G401 (cell line): ENCODE data around the gene ZBTB8OS. TPM values are rescaled to one million over a fixed set of nuclear protein-coding genes. Genes with fewer than 3 reads are reported as not detected.
"Not testable (repeated sequence)": the region's sequence is repeated elsewhere in the genome, so short reads cannot be mapped to it uniquely, and the experiment has no call there.

ENCODE experiments used
- DNase-seq: peaks from one replicate; pipeline ENCODE4 v3.0.0-alpha.2; 2015; ENCODE audit warnings: low spot score
- in situ Hi-C: cut with HindIII; loops from 2 replicates; pipeline ENCODE4 v1.10.0; 2016; ENCODE audit warnings: low sequenced_read_pairs, mixed read lengths
- total RNA-seq: library from RNA; depleted of rRNA; stranded (reverse); fragments of >200 nt; shearing (Covaris generic); gene quantifications from 2 replicates; pipeline ENCODE4 v1.2.3, GENCODE V29; 2014

The ZBTB8OS gene
- total RNA-seq, 1 experiment from 2014 or later: 101 TPM

DNA sequence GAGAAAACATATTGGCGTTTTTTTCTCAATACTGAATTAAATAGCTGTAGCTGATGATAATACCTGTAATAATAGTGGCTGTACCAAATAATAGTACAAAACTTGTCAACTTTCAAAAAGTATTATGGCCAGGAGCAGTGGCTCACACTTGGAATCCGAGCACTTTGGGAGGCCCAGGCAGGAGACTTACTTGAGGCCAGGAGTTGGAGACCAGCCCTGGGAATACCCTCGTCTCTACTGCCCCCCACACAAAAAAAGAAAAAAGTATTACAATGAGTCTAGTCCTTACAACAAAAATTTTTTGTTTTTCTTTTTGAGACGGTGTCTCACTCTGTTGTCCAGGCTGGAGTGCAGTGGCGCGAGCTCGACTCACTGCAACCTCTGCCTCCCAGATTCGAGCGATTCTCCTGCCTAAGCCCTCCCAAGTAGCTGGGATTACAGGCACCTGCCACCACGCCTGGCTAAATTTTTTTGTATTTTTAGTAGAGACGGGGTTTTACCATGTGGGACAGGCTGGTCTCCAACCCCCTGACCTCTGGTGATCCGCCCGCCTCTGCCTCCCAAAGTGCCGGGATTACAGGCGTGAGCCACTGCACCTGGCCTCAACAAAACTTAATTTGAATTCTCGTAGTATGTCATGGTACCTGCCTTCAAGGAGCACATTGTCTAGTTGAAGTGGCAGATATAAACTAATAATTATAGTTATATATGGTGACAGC, 2.1 kb upstream of the ZBTB8OS start:
- in situ Hi-C loops: no loop called here
- no peak for DNase-seq

DNA sequence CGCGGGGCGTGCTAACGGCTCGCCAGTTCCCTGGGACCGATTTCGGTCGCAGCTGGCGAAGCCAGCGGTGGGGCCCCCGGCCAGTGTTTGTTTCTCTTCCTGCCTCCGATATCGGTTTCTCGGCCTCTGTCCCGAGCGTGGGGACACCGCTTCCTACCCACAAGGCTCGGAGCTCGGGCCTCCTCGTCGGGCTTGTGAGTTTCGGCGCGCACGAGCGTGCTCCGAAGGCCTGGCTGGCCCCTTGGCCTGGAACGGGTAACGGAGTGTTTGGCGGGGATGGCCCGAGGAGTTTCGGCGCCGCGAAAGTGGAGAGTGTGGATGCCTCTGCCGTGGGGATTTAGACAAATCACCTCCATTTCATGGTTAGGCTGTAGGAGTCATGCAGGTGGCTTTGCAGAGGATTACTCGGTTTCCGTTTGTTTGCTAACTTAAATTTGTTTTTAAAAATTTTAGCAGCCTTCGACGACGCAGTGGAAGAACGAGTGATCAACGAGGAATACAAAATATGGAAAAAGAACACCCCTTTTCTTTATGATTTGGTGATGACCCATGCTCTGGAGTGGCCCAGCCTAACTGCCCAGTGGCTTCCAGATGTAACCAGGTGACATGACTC, 1.2 kb upstream of the ZBTB8OS start:
- DNase-seq: no peak
- in situ Hi-C loops: no loop called here

DNA sequence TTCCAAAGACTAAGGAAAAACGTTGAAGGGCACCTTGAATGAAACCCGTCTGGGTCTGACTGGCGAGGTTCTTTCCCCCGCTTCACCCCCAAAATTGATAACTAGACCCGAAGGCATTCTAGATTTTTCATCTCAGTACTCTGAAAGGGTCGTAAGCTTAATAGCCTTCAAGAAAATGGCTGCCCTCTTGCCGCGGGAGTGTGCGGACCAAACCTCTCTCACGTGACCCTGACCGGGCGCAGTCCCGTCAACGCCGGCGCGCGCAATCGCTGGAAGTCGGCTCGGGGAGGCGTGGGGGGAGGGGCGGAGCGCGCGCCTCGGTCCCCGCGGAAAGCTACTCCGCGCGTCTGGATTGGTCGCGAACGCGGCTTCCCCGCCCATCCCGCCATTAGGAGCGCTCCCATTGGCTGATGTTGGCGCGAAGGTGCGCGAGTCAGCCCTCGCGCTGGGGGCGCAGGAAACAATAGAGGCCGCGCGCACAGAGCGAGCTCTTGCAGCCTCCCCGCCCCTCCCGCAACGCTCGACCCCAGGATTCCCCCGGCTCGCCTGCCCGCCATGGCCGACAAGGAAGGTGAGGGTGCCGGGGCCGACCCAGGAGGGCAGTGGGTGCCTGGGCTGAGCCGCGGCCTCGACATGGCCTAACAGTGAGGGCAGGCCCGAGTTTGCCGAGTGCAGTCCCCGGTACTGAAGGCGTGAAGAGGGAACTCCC, 556 bp upstream of the ZBTB8OS start, which contains the start of gene RBBP4:
RBBP4 (plus strand) TSS at position 457 of the 709 bp plus-strand sequence; CDS start at position 556, 99 bp downstream.
- peak; percentile 96 for DNase-seq
- in situ Hi-C loops: no loop called here

DNA sequence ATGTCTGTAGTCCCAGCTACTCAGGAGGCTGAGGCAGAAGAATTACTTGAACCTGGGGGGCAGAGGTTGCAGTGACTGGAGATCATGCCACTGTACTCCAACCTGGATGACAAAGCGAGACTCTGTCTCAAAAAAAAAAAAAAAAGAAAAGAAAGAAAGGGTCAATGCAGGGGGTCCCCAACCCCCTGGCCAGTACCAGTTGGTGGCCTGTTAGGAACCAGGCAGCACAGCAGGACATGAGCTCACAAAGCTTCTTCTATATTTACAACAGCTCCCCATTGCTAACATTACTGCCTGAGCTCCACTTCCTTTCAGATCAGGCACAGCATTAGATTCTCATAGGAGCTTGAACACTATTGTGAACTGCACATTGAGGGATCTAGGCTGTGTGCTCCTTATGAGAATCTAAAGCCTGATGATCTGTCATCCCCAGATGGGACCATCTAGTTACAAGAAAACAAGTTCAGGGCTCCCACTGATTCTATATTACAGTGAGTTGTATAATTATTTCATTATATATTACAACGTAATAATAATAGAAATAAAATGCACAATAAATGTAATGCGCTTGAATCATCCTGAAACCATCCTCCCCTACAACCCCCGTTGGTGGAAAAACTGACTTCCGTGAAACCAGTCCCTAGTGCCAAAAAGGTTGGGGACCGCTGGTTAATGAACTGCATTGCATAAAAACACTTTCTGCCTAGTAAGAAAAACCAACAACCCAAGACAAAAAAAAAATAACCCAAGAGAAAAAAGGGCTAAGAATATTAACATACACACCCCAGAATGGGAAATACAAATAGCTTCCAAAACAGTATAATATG, 2.8 kb downstream of the ZBTB8OS start:
- in situ Hi-C loops: no loop called here
- no peak for DNase-seq

DNA sequence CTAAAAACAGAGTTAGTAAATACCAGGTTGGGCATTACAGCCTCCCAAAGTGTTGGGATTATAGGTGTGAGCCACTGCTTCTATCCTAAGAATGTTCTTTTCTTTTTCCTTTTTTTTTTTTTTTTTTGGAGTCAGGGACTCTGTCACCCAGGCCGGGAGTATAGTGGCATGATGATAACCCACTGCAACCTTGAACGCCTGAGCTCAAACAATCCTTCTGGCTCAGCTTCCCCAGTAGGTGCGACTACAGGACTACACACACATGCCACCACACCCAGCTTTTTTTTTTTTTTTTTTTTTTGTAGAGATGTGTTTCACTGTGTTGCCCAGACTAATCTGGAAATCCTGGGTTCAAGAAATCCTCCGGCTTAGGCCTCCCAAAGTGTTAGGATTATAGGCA, 5.9 kb downstream of the ZBTB8OS start:
- DNase-seq: no peak
- in situ Hi-C loops: no loop called here

DNA sequence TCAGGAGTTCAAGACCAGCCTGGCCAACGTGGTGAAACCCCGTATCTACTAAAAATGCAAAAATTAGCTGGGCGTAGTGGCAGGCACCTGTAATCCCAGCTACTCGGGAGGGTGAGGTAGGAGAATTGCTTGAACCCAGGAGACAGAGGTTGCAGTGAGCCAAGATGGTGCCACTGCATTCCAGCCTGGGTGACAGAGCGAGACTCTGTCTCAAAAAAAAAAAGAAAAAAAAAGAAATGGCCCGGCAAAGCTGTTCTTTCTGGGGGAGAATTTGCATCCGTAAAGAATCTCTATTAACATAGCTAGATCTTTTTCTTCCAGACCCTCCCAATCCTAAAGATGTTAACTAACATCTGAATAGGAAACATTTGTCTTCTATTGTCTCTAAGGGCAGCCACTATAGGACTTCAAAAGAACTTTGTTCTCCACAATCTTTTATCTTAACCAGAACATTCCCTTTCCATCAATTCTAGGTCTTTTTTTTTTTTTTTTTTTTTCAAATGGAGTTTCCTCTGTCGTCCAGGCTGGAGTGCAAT, 8.0 kb downstream of the ZBTB8OS start:
- in situ Hi-C loops: not testable (repeated sequence)

DNA sequence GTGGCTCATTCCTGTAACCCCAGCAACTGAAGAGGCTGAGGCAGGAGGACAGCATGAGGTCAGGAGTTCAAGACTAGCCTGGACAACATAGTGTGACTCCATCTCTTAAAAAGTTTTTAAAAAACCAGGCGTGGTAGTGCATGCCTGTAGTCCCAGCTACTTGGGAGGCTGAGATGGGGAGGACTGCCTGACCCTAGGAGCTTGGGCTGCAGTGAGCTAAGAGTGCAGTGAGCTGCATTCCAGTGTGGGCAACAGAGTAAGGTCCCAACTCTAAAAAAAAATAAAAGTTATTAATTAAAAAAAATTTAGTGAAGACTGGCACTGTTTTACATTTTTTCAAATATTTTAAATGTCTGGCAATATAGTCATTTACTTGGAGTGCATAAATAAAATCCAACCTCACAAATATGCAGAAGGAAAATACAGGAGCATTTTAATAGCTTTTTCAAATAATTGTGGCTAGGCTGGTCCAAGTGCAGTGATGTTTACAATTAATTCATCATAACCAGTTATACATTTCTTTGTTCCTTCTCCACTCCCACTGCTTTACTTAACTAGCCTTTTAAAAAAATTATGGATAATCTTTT, 10.8 kb downstream of the ZBTB8OS start:
- DNase-seq: no peak
- in situ Hi-C loops: no loop called here

More for the DNA sequence above, 8.0 kb downstream of the ZBTB8OS start:
- not testable (repeated sequence) for DNase-seq

DNA sequence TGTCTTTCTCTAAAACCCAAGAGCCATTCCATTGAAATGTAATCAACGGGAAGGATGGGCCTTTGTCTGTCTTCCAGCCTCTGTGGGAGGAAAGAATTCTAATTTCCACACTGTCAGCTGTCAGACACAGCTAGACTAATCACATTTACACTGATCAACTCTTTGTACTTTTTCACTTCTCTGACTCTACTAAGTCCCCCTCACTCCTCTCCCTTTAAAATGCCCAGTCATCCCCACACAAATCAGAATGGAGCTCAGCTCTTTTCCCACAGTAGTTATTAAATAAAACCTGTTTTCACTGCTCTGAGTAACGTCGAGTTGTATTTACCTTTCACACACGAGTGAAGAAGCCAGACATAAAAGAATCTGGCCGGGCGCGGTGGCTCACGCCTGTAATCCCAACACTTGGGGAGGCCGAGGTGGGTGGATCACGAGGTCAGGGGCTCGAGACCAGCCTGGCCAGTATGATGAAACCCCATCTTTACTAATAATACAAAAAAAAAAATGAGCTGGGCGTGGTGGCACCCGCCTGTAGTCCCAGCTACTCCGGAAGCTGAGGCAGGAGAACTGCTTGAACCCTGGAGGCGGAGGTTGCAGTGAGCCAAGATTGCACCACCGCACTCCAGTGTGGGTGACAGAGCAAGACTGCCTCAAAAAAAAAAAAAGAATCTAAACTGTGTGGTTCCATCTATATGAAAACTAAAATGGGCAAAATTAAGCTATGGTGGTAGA, 13.3 kb downstream of the ZBTB8OS start:
- no peak for DNase-seq
- in situ Hi-C loops: no loop called here

DNA sequence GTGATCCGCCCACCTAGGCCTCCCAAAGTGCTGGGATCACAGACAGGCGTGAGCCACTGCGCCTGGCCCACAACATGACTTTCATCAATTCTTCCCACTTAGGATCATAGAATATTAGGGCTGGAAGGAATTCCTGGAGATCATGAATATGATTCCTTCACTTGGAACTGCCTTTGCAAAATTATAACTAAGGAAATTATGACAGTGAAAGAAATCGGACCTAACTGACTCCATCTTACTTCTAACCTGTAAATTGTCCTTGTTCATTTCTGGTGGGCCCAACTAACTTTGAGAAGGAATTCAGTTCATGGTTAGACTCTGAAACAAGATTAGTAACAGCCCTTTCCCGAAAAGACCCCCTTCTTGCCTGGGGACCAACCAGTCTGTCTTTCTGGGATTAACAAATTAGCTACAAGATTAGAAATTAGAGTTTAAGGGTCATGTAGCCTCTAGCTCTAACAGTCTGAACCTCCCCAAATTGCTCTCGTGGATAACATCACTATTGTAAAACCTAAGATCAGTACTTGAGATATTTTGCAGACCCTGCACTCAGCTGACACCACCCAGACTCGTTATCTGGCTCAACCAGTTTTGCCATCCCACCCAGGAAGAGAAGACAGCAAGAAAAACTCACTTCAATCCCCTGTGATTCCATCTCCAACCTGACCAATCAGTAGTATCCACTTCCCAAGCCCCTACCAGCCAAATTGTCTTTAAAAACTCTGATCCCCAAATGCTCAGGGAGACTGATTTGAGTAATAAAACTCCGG, 14.7 kb downstream of the ZBTB8OS start:
- in situ Hi-C loops: no loop called here
- DNase-seq: no peak

DNA sequence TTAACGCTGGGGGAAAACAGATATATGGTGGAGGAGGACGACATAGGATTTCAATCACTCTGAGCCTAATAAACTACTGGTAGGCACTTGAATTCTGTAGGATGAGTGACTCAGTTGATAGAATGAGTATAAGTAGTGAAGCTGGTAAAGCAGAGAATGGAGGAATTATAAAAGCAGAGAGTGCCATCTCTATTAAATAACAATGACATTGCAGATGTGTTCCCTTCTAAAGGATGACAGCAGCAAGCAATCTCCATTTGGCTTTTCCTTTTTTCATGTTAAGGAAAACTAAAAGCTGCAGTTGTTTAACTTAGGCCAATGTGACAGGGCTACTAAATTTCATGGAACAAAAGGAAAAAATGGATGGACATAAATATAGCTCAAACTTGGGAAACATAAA, 17.5 kb downstream of the ZBTB8OS start:
- no peak for DNase-seq
- in situ Hi-C loops: no loop called here

DNA sequence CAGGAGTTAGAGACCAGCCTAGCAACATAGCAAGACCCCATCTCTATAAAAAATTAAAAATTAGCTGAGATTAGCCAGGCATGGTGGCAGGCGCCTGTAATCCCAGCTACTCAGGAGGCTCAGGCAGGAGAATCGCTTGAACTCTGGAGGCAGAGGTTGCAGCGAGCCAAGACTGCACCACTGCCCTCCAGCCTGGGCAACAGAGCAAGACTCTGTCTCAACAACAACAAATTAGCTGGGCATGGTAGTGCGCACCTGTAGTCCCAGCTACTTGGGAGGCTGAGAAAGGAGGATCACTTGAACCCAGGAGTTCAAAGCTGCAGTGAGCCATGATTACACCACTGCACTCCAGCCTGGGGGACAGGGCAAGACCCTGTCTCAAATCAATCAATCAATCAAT, 20.2 kb downstream of the ZBTB8OS start:
- in situ Hi-C loops, DNase-seq: not testable (repeated sequence)

DNA sequence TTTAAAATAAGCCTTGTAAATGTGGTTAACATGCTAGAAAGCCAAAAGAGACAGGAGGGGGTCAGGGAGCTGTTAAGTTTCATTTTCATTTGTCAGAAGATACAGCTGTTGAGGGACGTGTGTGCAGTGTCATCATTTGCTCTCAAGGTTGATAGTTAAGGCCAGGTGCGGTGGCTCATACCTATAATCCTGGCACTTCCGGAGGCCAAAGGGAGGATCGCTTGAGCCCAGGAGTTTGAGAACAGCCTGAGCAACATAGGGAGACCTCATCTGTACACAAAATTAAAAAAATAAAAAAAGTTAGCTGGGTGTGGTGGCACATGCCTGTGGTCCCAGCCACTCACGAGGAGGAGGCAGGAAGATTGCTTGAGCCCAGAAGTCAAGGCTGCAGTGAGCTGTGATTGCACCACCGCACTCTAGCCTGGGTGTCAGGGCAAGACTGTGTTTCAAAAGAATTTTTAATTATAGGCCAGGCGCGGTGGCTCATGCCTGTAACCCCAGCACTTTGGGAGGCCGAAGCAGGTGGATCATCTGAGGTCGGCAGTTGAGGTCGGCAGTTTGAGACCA, 22.7 kb downstream of the ZBTB8OS start:
- no peak for DNase-seq
- in situ Hi-C loops: no loop called here

DNA sequence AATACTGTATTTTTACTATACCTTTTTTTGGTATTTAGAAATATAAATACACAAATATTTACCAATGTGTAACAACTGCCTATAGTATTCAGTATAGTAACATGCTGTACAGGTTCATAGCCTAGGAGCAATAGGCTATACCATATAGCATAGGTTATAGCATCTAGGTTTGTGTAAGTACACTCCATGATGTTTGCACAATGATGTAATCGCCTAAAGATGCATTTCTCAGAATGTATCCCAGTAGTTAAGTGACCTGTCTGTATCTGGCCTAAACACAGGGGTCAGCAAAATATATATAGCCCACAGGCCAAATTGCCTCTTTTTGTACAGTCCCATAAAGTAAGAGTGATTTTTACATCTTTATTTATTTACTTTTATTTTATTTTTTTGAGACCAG, 24.2 kb downstream of the ZBTB8OS start:
- DNase-seq: no peak
- in situ Hi-C loops: no loop called here

DNA sequence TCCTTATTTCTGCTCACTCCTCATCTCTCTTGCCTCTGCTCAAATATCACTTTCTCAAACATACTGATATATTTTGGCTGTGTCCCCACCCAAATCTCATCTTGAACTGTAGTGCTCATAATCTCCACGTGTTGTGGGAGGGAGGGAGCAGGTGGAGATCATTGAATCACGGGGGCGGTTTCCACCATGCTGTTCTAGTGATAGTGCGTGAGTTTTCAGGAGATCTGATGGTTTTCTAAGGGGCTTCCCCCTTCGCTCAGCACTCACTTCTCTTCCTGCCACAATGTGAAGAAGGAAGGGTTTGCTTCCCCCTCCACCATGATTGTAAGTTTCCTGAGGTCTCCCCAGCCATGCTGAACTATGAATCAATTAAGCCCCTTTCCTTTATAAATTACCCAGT, 26.6 kb downstream of the ZBTB8OS start:
- in situ Hi-C loops: no loop called here
- no peak for DNase-seq

DNA sequence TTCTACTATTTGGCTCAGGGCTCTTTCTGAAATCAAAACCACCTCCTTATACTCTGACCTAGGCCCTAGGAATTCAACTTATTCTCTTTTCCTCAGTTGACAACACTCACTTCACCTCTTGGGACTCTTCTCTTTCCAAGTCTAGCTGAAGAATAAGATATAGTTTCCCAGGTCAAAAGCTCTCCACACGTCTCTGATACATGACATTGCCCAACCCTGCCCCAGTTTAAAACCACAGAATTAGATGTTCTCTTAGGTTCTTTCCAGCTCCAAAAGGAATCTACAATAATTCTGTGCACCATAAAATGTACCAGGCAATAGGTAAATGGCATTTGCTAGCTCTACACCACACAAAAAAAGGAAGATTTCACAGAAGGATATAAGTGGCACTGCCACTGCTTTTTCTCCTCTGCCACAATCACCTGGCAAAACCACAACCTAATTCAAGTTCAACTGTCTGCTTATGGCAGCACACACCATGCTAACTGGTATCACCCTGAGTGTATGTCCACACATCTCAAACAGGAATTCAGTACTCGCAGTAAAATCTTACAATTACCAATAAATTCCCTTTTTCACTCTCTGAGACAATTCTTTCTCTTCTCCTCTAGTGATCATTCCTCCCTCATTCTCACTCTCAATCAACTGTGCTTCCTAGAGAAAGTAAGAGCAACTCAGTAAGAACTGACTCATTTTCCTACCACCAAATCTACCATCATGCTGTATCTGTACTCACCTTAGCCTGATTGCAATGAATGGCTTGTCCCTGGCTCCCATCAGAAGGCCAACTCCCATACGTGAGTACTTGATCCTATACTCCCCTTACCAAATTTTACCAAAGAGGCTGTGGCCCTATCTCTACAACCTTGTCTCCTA, 27.3 kb downstream of the ZBTB8OS start:
- no peak for DNase-seq
- in situ Hi-C loops: no loop called here

DNA sequence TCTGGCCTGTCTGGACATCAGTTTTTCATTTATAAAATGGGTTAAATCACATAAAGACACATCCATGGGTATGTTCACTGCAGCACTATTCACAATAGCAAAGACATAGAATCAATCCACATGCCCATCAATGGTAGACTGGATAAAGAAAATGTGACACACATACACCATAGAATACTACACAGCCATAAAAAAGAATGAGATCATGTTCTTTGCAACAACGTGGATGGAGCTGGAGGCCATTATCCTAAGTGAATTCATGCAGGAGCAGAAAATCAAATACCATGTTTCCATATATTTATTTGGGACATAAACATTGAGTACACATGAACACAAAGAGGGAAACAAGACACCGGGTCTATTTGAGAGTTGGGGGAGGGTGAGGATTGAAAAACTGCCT, 28.1 kb downstream of the ZBTB8OS start:
- in situ Hi-C loops: no loop called here
- DNase-seq: no peak
